ENCODE measurements around the gene SLC35G3. TPM values are rescaled to one million over a fixed set of nuclear protein-coding genes. Genes with fewer than 3 reads are reported as not detected.

SLC35G3 gene
- total and polyA plus RNA-seq, 10 of the 15 experiments (the other 5 are each of a cell fraction or from before 2014, with no cell fraction given): not detected

- Histone ChIP-seq H2AFZ (ENCODE audit: control insufficient read depth, low read depth, low read length) (no peak overlapping the region), H3K79me2 (ENCODE audit: control insufficient read depth, insufficient read depth, low read length) (no peaks in the 10 kb centered on the region), H3K4me2 (ENCODE audit: control insufficient read depth, insufficient read depth) (no peak overlapping the region), H3K36me3 (ENCODE audit: control insufficient read depth in 2 of 2, insufficient read depth in 2 of 2, low read length in 1 of 2) (no peaks in the 10 kb centered on the region), H3K27me3 (replicated peaks in 1 of 2; ENCODE audit: control insufficient read depth in 2 of 2, insufficient read depth in 2 of 2, low read length in 1 of 2) (no peaks in the 10 kb centered on the region), H3K9me3 (replicated peaks; ENCODE audit: control insufficient read depth, insufficient read depth, low read length) (no peaks in the 10 kb centered on the region), H3K9ac (ENCODE audit: control insufficient read depth, insufficient read depth, low read length) (no peak overlapping the region), H3K4me1 (ENCODE audit: control insufficient read depth, insufficient read depth, low read length) (no peaks in the 10 kb centered on the region), H4K20me1 (ENCODE audit: control insufficient read depth, insufficient read depth) (no peaks in the 10 kb centered on the region), H3K27ac (ENCODE audit: control insufficient read depth, insufficient read depth) (no peak overlapping the region), H3K4me3 (no peak overlapping the region)
- no TSS peak for BruUV-seq (replicated peaks)
- ChIA-PET RAD21 (ENCODE audit: unreplicated experiment) (no interaction called here), SMC1A (ENCODE audit: uncharacterized antibody, unreplicated experiment) (interaction anchor here (1.3 kb wide), 1 partner anchor 22 kb away, joined by 3 read pairs; no protein-coding TSS in a partner anchor), CTCF (interaction anchor here (1.1 kb wide), 1 partner anchor 650 kb away, joined by 3 read pairs; no protein-coding TSS in a partner anchor), POLR2A (no interaction called here)
- 39% methylated on average over 11 of the region's 11 CpGs for WGBS (ENCODE audit: insufficient coverage, insufficient replicate concordance, low lambda C conversion rate, missing lambda C conversion rate)
- ATAC-seq (no peak), DNase-seq (ENCODE audit: low read depth, low spot score) (no peak), FAIRE-seq (no peak)
- intact Hi-C loops (cut with micrococcal nuclease; ENCODE audit: unreplicated experiment): no loop called here
- in situ Hi-C loops (cut with MboI): no loop called here
- TF ChIP-seq ZNF622 (IDR thresholded peaks at IDR 0.05): no peak
- TF ChIP-seq SRF (IDR thresholded peaks at IDR 0.05; ENCODE audit: low read depth in 2 of 2, low read length in 2 of 2): no peak
- TF ChIP-seq JUNB (IDR thresholded peaks at IDR 0.05): no peak
- TF ChIP-seq BRCA1 (IDR thresholded peaks at IDR 0.05; ENCODE audit: low read depth, low read length): no peak
- TF ChIP-seq POU2F2 (IDR thresholded peaks at IDR 0.05; ENCODE audit: borderline replicate concordance, low read depth, low read length): no peak
- no peak for TF ChIP-seq ZNF24 (IDR thresholded peaks at IDR 0.05)
- TF ChIP-seq, protein P1, sequence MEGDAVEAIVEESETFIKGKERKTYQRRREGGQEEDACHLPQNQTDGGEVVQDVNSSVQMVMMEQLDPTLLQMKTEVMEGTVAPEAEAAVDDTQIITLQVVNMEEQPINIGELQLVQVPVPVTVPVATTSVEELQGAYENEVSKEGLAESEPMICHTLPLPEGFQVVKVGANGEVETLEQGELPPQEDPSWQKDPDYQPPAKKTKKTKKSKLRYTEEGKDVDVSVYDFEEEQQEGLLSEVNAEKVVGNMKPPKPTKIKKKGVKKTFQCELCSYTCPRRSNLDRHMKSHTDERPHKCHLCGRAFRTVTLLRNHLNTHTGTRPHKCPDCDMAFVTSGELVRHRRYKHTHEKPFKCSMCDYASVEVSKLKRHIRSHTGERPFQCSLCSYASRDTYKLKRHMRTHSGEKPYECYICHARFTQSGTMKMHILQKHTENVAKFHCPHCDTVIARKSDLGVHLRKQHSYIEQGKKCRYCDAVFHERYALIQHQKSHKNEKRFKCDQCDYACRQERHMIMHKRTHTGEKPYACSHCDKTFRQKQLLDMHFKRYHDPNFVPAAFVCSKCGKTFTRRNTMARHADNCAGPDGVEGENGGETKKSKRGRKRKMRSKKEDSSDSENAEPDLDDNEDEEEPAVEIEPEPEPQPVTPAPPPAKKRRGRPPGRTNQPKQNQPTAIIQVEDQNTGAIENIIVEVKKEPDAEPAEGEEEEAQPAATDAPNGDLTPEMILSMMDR (IDR thresholded peaks at IDR 0.05 in 2 of 3, conservative IDR thresholded peaks at IDR 0.05 in 1 of 3; ENCODE audit: control insufficient read depth in 2 of 3, extremely low read depth in 1 of 3, insufficient read depth in 1 of 3, low read depth in 3 of 3, low read length in 3 of 3): no peak
- TF ChIP-seq JUND (IDR thresholded peaks at IDR 0.05; ENCODE audit: low read depth, low read length): no peak
- TF ChIP-seq ZBTB4 (CRISPR knock-in tag; IDR thresholded peaks at IDR 0.05): no peak
- no peak for TF ChIP-seq EED (IDR thresholded peaks at IDR 0.05; ENCODE audit: low read depth)
- TF ChIP-seq, protein P2, sequence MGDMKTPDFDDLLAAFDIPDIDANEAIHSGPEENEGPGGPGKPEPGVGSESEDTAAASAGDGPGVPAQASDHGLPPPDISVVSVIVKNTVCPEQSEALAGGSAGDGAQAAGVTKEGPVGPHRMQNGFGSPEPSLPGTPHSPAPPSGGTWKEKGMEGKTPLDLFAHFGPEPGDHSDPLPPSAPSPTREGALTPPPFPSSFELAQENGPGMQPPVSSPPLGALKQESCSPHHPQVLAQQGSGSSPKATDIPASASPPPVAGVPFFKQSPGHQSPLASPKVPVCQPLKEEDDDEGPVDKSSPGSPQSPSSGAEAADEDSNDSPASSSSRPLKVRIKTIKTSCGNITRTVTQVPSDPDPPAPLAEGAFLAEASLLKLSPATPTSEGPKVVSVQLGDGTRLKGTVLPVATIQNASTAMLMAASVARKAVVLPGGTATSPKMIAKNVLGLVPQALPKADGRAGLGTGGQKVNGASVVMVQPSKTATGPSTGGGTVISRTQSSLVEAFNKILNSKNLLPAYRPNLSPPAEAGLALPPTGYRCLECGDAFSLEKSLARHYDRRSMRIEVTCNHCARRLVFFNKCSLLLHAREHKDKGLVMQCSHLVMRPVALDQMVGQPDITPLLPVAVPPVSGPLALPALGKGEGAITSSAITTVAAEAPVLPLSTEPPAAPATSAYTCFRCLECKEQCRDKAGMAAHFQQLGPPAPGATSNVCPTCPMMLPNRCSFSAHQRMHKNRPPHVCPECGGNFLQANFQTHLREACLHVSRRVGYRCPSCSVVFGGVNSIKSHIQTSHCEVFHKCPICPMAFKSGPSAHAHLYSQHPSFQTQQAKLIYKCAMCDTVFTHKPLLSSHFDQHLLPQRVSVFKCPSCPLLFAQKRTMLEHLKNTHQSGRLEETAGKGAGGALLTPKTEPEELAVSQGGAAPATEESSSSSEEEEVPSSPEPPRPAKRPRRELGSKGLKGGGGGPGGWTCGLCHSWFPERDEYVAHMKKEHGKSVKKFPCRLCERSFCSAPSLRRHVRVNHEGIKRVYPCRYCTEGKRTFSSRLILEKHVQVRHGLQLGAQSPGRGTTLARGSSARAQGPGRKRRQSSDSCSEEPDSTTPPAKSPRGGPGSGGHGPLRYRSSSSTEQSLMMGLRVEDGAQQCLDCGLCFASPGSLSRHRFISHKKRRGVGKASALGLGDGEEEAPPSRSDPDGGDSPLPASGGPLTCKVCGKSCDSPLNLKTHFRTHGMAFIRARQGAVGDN (IDR thresholded peaks at IDR 0.05): no peak
- no peak for TF ChIP-seq IRF5 (IDR thresholded peaks at IDR 0.05; ENCODE audit: borderline replicate concordance)
- no peak for TF ChIP-seq SMAD5 (IDR thresholded peaks at IDR 0.05; ENCODE audit: low read depth)
- TF ChIP-seq SREBF1 (IDR thresholded peaks at IDR 0.05; ENCODE audit: low read length): no peak
Measured at GRCh38 chr17:35191001-35191695, 3.0 kb downstream of the SLC35G3 start.

Measured in GM12878 (cell line).